ENCODE data around the gene TNNI2. TPM values are rescaled to one million over a fixed set of nuclear protein-coding genes. Genes with fewer than 3 reads are reported as not detected.
A peak's percentile ranks its signal among the peaks of the same experiment; 100 is the strongest.
"Not testable (repeated sequence)": the region's sequence is repeated elsewhere in the genome, so short reads cannot be mapped to it uniquely, and the experiment has no call there.

TNNI2 gene
- total and polyA plus RNA-seq, 9 donors = 0.41 to 1.2 (median 0.66) TPM; not detected in 5

- WGBS, 3 donors = 79 to 91% (median 86%) methylated on average over 11 to 15 of the region's 15 CpGs
- Histone ChIP-seq H3K4me1 (ENCODE audit: insufficient read depth) (peaks cover 2% of the 10 kb centered on the region), H3K27me3 (no peaks in the 10 kb centered on the region), H3K36me3 (no peaks in the 10 kb centered on the region), H3K4me3 (peak overlapping the region; percentile 14), H3K9me3 (no peaks in the 10 kb centered on the region), H3K27ac (no peak overlapping the region)
- intact Hi-C loops (cut with DNase I) = no loop called here
- DNase-seq = peak in 1 of 5 donors; percentile 15
- no peak for TF ChIP-seq EP300 (IDR thresholded peaks at IDR 0.05)
- no peak for TF ChIP-seq CTCF (IDR thresholded peaks at IDR 0.05)
- no peak for TF ChIP-seq POLR2A (IDR thresholded peaks at IDR 0.05)
These were observed 32.8 kb downstream of the TNNI2 start for GRCh38 chr11:1871531-1871930.

- no peak overlapping the region for H3K27ac ChIP-seq
- no peaks in the 10 kb centered on the region for H3K36me3 ChIP-seq
- H3K27me3 ChIP-seq = no peaks in the 10 kb centered on the region
- TF ChIP-seq CTCF (IDR thresholded peaks at IDR 0.05) (no peak), EP300 (IDR thresholded peaks at IDR 0.05) (no peak), POLR2A (IDR thresholded peaks at IDR 0.05) (no peak)
- 80 to 87% (median 87%) methylated on average over 24 to 25 of the region's 25 CpGs for WGBS, 3 donors
- DNase-seq = peak in 2 of 5 donors; percentile 17 to 39
- H3K4me1 ChIP-seq (ENCODE audit: insufficient read depth) = peaks cover 2% of the 10 kb centered on the region
- intact Hi-C loops (cut with DNase I) = no loop called here
- H3K4me3 ChIP-seq = no peak overlapping the region
- H3K9me3 ChIP-seq = no peaks in the 10 kb centered on the region
These were observed 33.6 kb downstream of the TNNI2 start for GRCh38 chr11:1872267-1872985.

GRCh38 chr11:1873048-1873812, 34.4 kb downstream of the TNNI2 start:
- H3K4me1 ChIP-seq (ENCODE audit: insufficient read depth) = peaks cover 2% of the 10 kb centered on the region
- peak in 2 of 5 donors; percentile 20 to 50 for DNase-seq
- no peak overlapping the region for H3K27ac ChIP-seq
- H3K4me3 ChIP-seq = no peak overlapping the region
- TF ChIP-seq EP300 (IDR thresholded peaks at IDR 0.05) = no peak
- no peak for TF ChIP-seq POLR2A (IDR thresholded peaks at IDR 0.05)
- H3K9me3 ChIP-seq = no peaks in the 10 kb centered on the region
- no peaks in the 10 kb centered on the region for H3K36me3 ChIP-seq
- H3K27me3 ChIP-seq = no peaks in the 10 kb centered on the region
- 5 to 23% (median 13%) methylated on average over 6 to 11 of the region's 11 CpGs for WGBS, 3 donors
- intact Hi-C loops (cut with DNase I) = no loop called here

GRCh38 chr11:1873813-1874150, 35.0 kb downstream of the TNNI2 start:
- H3K9me3 ChIP-seq; H3K4me1 ChIP-seq (ENCODE audit: insufficient read depth); H3K36me3 ChIP-seq; H3K27ac ChIP-seq; H3K4me3 ChIP-seq; intact Hi-C loops (cut with DNase I); H3K27me3 ChIP-seq: not testable (repeated sequence)
- peak in 2 of 5 donors; percentile 4 to 33 for DNase-seq
- 84 to 86% (median 85%) methylated on average over 14 to 17 of the region's 17 CpGs for WGBS, 3 donors

GRCh38 chr11:1874441-1875092, 35.8 kb downstream of the TNNI2 start:
- intact Hi-C loops (cut with DNase I) = not testable (repeated sequence)

More at GRCh38 chr11:1874441-1875092, 35.8 kb downstream of the TNNI2 start:
- not testable (repeated sequence) for H3K4me3 ChIP-seq; H3K9me3 ChIP-seq; H3K27me3 ChIP-seq; H3K27ac ChIP-seq; H3K4me1 ChIP-seq (ENCODE audit: insufficient read depth); H3K36me3 ChIP-seq
- DNase-seq = peak in 2 of 5 donors; percentile 22 to 44
- WGBS, 3 donors = 64 to 73% (median 67%) methylated on average over 17 of the region's 17 CpGs
